Measurements from ENCODE around the gene HHIPL1.

Gene HHIPL1

DNA sequence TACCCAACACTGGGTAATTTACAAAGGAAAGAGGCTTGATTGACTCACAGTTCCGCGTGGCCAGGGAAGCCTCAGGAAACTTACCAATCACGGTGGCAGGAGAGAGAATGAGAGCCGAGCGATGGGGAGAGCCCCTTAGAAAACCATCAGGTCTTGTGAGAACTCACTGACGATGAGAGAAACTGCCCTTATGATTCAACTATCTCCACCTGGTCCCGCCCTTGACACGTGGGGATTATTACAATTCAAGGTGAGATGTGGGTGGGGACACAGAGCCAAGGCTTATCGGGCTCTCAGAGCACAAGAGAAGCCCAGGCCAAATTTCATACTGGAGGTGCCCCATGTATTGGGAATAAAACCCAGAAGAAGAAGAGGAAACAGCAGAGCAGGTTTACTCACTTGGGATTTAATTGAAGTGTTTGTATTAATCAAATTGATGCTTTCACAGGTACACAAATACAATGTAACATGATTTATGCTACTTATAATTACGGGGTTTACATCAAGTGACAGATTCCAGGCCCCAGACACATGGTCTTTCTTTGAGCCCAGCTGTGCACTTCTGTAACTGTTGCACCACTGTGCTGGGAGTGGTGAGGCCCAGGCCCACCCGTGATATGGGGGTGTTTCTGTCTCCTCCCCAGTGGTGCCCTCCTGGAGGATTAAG lies 32.7 kb upstream of the HHIPL1 start:
- Histone ChIP-seq H3K4me1 (ENCODE audit: control insufficient read depth, insufficient read depth, low read length) (no peaks in the 10 kb centered on the region), H3K9me3 (ENCODE audit: control insufficient read depth, insufficient read depth, low read length) (no peaks in the 10 kb centered on the region), H3K36me3 (ENCODE audit: control insufficient read depth, insufficient read depth, low read length) (no peaks in the 10 kb centered on the region), H3K27ac (ENCODE audit: low read depth, low read length) (no peak overlapping the region), H3K9ac (ENCODE audit: low read depth, low read length) (no peak overlapping the region), H3K4me3 (ENCODE audit: low read depth, low read length) (no peak overlapping the region), H3K27me3 (ENCODE audit: control insufficient read depth, insufficient read depth, low read length) (no peaks in the 10 kb centered on the region)

DNA sequence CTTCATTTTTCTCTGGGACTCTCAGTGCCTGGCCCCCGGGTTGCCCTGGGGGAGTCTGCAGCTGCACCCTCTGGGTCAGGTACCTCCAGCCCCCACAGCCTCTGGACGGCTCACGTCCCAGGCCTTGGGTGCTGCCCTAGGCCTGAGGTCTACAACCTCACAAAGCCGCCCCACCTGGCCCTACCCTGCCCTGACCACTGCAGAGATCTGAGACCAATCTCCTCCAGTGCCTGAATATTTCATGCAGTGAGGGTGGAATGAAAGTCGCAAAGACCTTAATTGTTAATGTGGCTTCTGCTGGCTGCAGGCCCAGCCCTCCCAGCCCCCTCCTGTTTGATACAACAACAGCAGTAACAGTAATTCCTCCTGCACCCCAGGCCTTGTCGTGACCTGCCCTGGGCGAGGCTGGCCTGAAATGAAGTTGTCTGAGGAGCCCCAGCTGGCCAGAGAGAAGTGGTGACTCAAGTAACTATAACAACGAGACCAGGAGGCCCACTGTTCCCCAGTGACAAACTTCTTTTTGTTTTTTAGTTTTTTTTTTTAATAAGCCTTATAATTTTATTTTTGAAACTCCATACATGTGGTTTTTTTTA lies 32.1 kb upstream of the HHIPL1 start:
- H3K4me3 ChIP-seq (ENCODE audit: low read depth, low read length) = no peak overlapping the region
- no peak overlapping the region for H3K27ac ChIP-seq (ENCODE audit: low read depth, low read length)
- H3K36me3 ChIP-seq (ENCODE audit: control insufficient read depth, insufficient read depth, low read length) = no peaks in the 10 kb centered on the region
- H3K9me3 ChIP-seq (ENCODE audit: control insufficient read depth, insufficient read depth, low read length) = no peaks in the 10 kb centered on the region
- no peaks in the 10 kb centered on the region for H3K4me1 ChIP-seq (ENCODE audit: control insufficient read depth, insufficient read depth, low read length)
- no peak overlapping the region for H3K9ac ChIP-seq (ENCODE audit: low read depth, low read length)
- H3K27me3 ChIP-seq (ENCODE audit: control insufficient read depth, insufficient read depth, low read length) = no peaks in the 10 kb centered on the region

DNA sequence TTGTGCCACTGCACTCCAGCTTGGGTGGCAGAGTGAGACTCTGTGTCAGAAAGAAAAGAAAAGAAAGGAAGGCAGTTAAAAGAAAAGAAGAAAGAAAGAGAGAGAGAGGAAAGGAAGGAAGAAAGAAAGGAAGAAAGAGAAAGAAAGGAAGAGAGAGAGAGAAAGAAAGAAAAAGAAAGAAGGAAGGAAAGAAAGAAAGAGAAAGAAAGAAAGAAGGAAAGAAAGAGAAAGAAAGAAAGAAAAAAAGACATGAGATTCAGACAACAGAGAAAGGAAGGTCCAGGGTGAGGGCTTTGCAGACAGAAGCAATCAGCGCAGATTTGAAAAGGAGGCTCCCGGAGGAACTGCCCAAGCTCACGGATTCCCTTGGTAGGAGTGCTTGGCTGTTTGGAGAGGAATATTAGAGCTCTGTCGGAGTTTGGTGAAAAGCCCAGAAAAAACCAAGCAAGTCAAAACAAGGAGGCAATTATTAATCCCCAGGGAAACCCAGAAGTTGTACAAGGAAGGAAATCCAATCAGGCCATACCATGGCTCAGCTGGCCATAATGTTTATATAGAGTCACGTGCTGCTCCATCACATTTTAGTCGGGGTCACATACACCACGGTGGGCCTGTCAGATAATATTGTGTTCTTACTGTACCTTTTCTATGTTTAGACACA lies 29.3 kb upstream of the HHIPL1 start:
- no peak overlapping the region for H3K27ac ChIP-seq (ENCODE audit: low read depth, low read length)

DNA sequence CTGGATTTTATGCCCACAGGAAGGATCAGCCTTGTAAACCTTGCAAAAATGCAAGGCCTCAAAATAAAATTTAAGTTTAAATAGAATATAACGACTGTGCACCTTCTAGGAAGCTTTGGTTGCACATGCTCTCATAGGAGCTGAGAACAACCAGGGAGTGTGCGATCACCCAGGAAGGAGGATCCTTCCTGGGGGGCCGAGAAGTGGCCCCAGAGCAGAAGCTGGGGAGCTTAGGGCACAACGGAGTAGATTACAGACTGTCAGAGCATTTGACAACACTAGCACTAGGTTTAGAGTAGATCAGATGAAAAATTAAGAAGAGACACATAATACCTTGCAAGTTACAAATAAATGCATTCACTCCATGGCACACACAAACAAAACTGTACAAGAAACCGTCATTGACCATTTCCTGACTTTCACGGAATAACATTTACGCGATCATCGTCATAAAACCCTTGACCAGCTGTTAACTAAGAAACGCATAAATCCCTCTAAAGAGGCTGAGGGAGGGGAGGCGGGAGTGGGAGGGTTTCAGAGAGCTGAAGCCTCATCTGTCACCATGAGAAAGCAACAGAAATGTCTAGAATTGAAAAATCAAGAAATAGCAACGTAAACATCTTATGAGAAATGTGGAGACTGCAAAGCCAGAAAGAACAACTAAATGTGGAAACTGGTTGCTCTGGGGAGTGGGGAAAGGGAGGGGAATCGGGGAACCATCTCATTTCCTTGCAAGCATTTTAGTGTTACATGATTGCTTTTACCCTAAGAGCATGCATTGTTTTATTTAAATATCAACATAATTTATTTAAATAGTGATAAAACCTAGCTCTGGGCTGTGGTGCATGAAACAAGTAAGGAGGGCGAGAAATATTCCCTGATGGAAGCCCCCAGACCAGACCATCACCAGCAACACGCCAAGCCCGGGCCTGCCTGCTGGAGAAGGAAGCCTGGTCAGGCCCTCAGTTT lies 27.8 kb upstream of the HHIPL1 start:
- Histone ChIP-seq H3K27ac (ENCODE audit: low read depth, low read length) (no peak overlapping the region), H3K4me3 (ENCODE audit: low read depth, low read length) (no peak overlapping the region), H3K36me3 (ENCODE audit: control insufficient read depth, insufficient read depth, low read length) (no peaks in the 10 kb centered on the region), H3K27me3 (ENCODE audit: control insufficient read depth, insufficient read depth, low read length) (no peaks in the 10 kb centered on the region), H3K9ac (ENCODE audit: low read depth, low read length) (no peak overlapping the region), H3K9me3 (ENCODE audit: control insufficient read depth, insufficient read depth, low read length) (no peaks in the 10 kb centered on the region), H3K4me1 (ENCODE audit: control insufficient read depth, insufficient read depth, low read length) (0 out of 2 replicates have a peak, but pooled peaks cover 2% of the 10 kb centered on the region)

More for the DNA sequence above, 29.3 kb upstream of the HHIPL1 start:
- H3K27me3 ChIP-seq (ENCODE audit: control insufficient read depth, insufficient read depth, low read length) = no peaks in the 10 kb centered on the region
- no peak overlapping the region for H3K4me3 ChIP-seq (ENCODE audit: low read depth, low read length)
- no peaks in the 10 kb centered on the region for H3K36me3 ChIP-seq (ENCODE audit: control insufficient read depth, insufficient read depth, low read length)
- no peak overlapping the region for H3K9ac ChIP-seq (ENCODE audit: low read depth, low read length)
- H3K9me3 ChIP-seq (ENCODE audit: control insufficient read depth, insufficient read depth, low read length) = no peaks in the 10 kb centered on the region
- 0 out of 2 replicates have a peak, but pooled peaks cover 2% of the 10 kb centered on the region for H3K4me1 ChIP-seq (ENCODE audit: control insufficient read depth, insufficient read depth, low read length)

DNA sequence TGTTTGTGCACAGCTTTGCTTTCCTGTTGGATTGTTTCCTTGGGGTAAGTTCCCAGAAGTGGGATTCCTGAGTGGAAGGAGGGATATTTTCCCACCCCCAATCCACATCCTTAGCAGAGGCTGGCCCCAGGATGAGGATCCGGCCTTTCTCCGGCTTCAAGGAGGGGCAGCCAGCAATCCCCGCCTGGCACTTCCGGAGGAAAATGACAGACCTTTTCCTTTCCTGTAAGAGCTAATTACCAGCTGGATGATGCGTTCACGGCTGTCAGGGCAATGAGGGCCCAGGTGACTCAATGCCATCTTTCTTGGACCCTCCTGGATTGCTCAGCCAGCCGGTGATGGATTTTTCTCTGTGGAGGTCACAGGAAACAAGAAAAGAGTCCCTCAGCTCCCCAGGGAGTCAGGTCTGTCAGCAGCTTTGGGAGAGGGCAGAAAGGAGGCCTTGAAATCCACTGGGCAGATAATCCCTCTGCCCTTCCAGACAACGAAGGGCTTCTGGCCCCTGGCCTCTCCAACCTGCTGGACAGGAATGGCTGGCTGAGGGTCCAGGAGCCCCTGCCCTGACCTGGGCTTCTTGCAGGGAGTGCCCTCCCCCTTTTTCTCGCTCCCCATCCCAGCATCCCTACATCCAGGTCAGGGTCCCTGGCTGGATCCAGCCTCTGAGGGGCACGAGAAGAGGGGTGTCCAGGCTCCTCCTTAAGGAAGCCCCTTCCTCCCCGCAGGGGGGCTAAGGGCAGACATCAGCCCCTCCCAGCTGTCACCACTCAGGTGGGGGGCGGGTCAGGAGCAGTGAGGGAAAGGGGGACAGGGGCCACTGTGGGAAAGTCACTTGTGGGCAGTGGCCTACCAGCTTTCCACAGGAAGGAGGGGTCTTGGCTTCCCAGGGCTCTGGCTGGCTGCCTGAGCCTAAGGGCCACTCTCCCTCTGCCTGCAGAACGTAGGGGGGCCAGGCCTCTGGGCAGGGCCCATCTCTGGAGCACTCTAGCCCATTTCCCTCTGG lies 24.8 kb upstream of the HHIPL1 start:
- no peaks in the 10 kb centered on the region for H3K36me3 ChIP-seq (ENCODE audit: control insufficient read depth, insufficient read depth, low read length)
- peaks cover 5% of the 10 kb centered on the region; the same call in 1 of the 2 replicates for H3K4me1 ChIP-seq (ENCODE audit: control insufficient read depth, insufficient read depth, low read length)
- H3K9ac ChIP-seq (ENCODE audit: low read depth, low read length) = no peak overlapping the region
- no peak overlapping the region for H3K27ac ChIP-seq (ENCODE audit: low read depth, low read length)
- H3K9me3 ChIP-seq (ENCODE audit: control insufficient read depth, insufficient read depth, low read length) = no peaks in the 10 kb centered on the region
- no peak overlapping the region for H3K4me3 ChIP-seq (ENCODE audit: low read depth, low read length)
- H3K27me3 ChIP-seq (ENCODE audit: control insufficient read depth, insufficient read depth, low read length) = no peaks in the 10 kb centered on the region

- peaks cover 5% of the 10 kb centered on the region; the same call in 1 of the 2 replicates for H3K4me1 ChIP-seq (ENCODE audit: control insufficient read depth, insufficient read depth, low read length)
- no peaks in the 10 kb centered on the region for H3K27me3 ChIP-seq (ENCODE audit: control insufficient read depth, insufficient read depth, low read length)
- no peak overlapping the region for H3K4me3 ChIP-seq (ENCODE audit: low read depth, low read length)
- no peak overlapping the region for H3K9ac ChIP-seq (ENCODE audit: low read depth, low read length)
- no peaks in the 10 kb centered on the region for H3K36me3 ChIP-seq (ENCODE audit: control insufficient read depth, insufficient read depth, low read length)
- H3K27ac ChIP-seq (ENCODE audit: low read depth, low read length) = no peak overlapping the region
- H3K9me3 ChIP-seq (ENCODE audit: control insufficient read depth, insufficient read depth, low read length) = no peaks in the 10 kb centered on the region
These were observed 23.0 kb upstream of the HHIPL1 start for GRCh38 chr14:99621948-99622347.

- H3K27ac ChIP-seq (ENCODE audit: low read depth, low read length) = no peak overlapping the region
- H3K4me1 ChIP-seq (ENCODE audit: control insufficient read depth, insufficient read depth, low read length) = peaks cover 5% of the 10 kb centered on the region; the same call in 1 of the 2 replicates
- H3K4me3 ChIP-seq (ENCODE audit: low read depth, low read length) = no peak overlapping the region
- H3K9ac ChIP-seq (ENCODE audit: low read depth, low read length) = no peak overlapping the region
- no peaks in the 10 kb centered on the region for H3K9me3 ChIP-seq (ENCODE audit: control insufficient read depth, insufficient read depth, low read length)
- no peaks in the 10 kb centered on the region for H3K36me3 ChIP-seq (ENCODE audit: control insufficient read depth, insufficient read depth, low read length)
- H3K27me3 ChIP-seq (ENCODE audit: control insufficient read depth, insufficient read depth, low read length) = no peaks in the 10 kb centered on the region
These were observed 20.9 kb upstream of the HHIPL1 start for GRCh38 chr14:99624024-99624423.

DNA sequence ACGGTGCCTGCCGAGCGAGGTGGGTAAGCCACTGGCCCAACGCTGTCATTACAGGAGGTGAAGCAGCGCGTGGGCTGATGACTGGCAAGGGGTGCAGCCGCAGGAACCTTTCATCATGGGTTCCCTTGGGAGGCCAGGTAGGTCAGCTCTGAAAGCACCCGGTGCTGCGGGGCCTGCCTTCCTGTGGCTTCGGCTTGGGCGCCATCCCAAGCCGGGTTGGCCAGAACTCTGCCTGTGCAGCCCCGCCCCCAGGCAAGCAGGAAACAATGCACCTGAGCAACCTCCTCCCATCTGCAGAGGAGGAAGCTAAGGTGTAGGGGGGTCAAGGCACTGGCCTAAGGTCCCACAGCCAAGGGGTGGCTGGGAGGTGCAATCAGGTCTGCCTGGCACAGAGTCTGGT lies 20.0 kb upstream of the HHIPL1 start:
- Histone ChIP-seq H3K36me3 (ENCODE audit: control insufficient read depth, insufficient read depth, low read length) (no peaks in the 10 kb centered on the region), H3K4me3 (ENCODE audit: low read depth, low read length) (no peak overlapping the region), H3K9ac (ENCODE audit: low read depth, low read length) (no peak overlapping the region), H3K4me1 (ENCODE audit: control insufficient read depth, insufficient read depth, low read length) (peaks cover 4% of the 10 kb centered on the region; the same call in 1 of the 2 replicates), H3K27me3 (ENCODE audit: control insufficient read depth, insufficient read depth, low read length) (no peaks in the 10 kb centered on the region), H3K27ac (ENCODE audit: low read depth, low read length) (no peak overlapping the region), H3K9me3 (ENCODE audit: control insufficient read depth, insufficient read depth, low read length) (no peaks in the 10 kb centered on the region)

DNA sequence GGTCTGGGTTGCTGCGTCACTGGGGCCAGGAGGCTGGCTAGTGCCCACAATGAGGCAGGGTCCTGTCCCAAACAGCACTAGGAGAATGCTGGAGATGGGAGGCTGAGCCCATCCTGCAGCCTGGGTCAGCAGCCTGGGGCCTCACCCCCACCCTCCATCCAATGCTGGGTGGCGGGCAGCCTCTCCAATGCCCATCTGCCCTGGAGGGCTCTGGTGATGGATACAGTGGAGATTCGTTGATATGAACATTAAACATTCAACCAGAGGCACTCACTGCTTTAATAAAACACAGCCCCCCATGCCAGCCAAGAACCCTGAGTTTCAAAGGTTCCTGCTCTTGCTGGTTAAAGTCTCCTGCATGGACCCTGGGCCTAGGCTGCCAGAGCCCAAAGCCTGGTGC lies 19.5 kb upstream of the HHIPL1 start:
- Histone ChIP-seq H3K4me1 (ENCODE audit: control insufficient read depth, insufficient read depth, low read length) (peaks cover 2% of the 10 kb centered on the region; the same call in 1 of the 2 replicates), H3K4me3 (ENCODE audit: low read depth, low read length) (no peak overlapping the region), H3K27ac (ENCODE audit: low read depth, low read length) (no peak overlapping the region), H3K36me3 (ENCODE audit: control insufficient read depth, insufficient read depth, low read length) (no peaks in the 10 kb centered on the region), H3K9ac (ENCODE audit: low read depth, low read length) (no peak overlapping the region), H3K9me3 (ENCODE audit: control insufficient read depth, insufficient read depth, low read length) (no peaks in the 10 kb centered on the region), H3K27me3 (ENCODE audit: control insufficient read depth, insufficient read depth, low read length) (no peaks in the 10 kb centered on the region)

Data from HUES48 (cell line).